IPS-18a (cell line): ENCODE data around the gene ADARB1.

ENCODE experiments used
- H3K27ac ChIP-seq: one replicate; pipeline ENCODE4 v1.5.1; 2013; ENCODE audit warnings: low read length
- H3K27me3 ChIP-seq: one replicate; pipeline ENCODE4 v1.6.1; 2013; ENCODE audit warnings: mild to moderate bottlenecking, low read length; ENCODE audit not compliant: control insufficient read depth, insufficient read depth
- H3K36me3 ChIP-seq: one replicate; pipeline ENCODE4 v1.6.1; 2013; ENCODE audit warnings: low read depth, low read length; ENCODE audit not compliant: control insufficient read depth
- H3K4me1 ChIP-seq: one replicate; pipeline ENCODE4 v1.6.1; 2013; ENCODE audit warnings: low read depth, low read length; ENCODE audit not compliant: control insufficient read depth
- H3K4me3 ChIP-seq: one replicate; pipeline ENCODE4 v1.5.1; 2013; ENCODE audit warnings: low read length
- H3K9ac ChIP-seq: one replicate; pipeline ENCODE4 v1.6.1; 2013; ENCODE audit warnings: mild to moderate bottlenecking, low read length, moderate library complexity
- H3K9me3 ChIP-seq: one replicate; pipeline ENCODE4 v1.6.1; 2013; ENCODE audit warnings: low read depth, low read length; ENCODE audit not compliant: control insufficient read depth

The ADARB1 gene

GRCh38 chr21:45164124-45164511 is 89.7 kb downstream of the ADARB1 start:
- H3K4me3 ChIP-seq: no peak overlapping the region
- H3K9me3 ChIP-seq: no peaks in the 10 kb centered on the region
- H3K27me3 ChIP-seq: no peaks in the 10 kb centered on the region
- H3K4me1 ChIP-seq: no peaks in the 10 kb centered on the region
- H3K9ac ChIP-seq: no peak overlapping the region
- H3K27ac ChIP-seq: no peak overlapping the region
- no peaks in the 10 kb centered on the region for H3K36me3 ChIP-seq

GRCh38 chr21:45164838-45165237 is 90.5 kb downstream of the ADARB1 start:
- no peaks in the 10 kb centered on the region for H3K9me3 ChIP-seq
- no peaks in the 10 kb centered on the region for H3K4me1 ChIP-seq
- no peak overlapping the region for H3K4me3 ChIP-seq
- H3K27me3 ChIP-seq: no peaks in the 10 kb centered on the region
- no peaks in the 10 kb centered on the region for H3K36me3 ChIP-seq
- no peak overlapping the region for H3K9ac ChIP-seq
- no peak overlapping the region for H3K27ac ChIP-seq

DNA sequence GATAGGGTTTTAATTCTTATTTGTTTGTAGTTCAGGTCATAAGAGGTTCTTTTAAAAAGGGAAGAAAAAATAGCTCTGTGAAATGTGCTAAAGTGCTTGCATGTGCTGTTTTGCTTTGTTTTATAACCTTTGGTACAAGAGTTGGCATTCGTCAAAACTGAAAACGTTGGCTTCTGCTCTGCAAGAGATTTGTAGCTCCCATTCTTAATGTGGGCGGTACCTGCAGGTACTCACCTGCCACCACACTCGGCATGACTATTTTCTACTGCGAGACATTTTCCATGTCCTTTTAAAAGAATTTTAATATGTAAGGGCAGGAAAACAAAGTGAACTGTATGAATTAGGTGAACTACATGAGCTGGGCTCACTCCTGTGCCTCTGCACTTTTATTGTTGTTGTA is 92.6 kb downstream of the ADARB1 start:
- no peak overlapping the region for H3K4me3 ChIP-seq
- H3K4me1 ChIP-seq: no peaks in the 10 kb centered on the region
- no peaks in the 10 kb centered on the region for H3K36me3 ChIP-seq
- no peak overlapping the region for H3K27ac ChIP-seq
- no peaks in the 10 kb centered on the region for H3K9me3 ChIP-seq
- H3K9ac ChIP-seq: no peak overlapping the region
- no peaks in the 10 kb centered on the region for H3K27me3 ChIP-seq

GRCh38 chr21:45167796-45168222 is 93.4 kb downstream of the ADARB1 start:
- Histone ChIP-seq H3K27ac (no peak overlapping the region), H3K4me1 (no peaks in the 10 kb centered on the region), H3K9me3 (no peaks in the 10 kb centered on the region), H3K36me3 (no peaks in the 10 kb centered on the region), H3K27me3 (no peaks in the 10 kb centered on the region), H3K9ac (no peak overlapping the region), H3K4me3 (no peak overlapping the region)

DNA sequence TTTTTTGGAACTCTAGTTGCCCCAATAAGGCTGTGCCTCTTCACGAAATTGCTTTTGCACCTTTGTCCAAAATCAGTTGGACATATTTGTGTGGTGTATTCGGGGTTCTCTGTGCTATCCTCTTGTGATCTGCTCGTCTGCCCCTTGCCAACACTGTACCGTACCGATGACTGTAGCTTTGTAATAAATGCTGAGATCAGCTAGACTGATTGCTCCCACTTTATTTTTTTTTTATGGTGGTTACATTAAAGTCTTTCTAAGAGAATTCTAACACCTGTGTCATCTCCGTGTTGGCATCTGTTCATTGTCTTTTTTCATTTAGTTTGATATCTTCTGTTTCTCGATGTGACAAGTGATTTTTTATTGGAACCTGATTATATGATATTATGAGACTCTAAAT is 94.1 kb downstream of the ADARB1 start:
- H3K9ac ChIP-seq: no peak overlapping the region
- H3K36me3 ChIP-seq: no peaks in the 10 kb centered on the region
- no peaks in the 10 kb centered on the region for H3K27me3 ChIP-seq
- no peak overlapping the region for H3K4me3 ChIP-seq
- H3K27ac ChIP-seq: no peak overlapping the region
- H3K4me1 ChIP-seq: no peaks in the 10 kb centered on the region
- no peaks in the 10 kb centered on the region for H3K9me3 ChIP-seq

- no peaks in the 10 kb centered on the region for H3K4me1 ChIP-seq
- H3K36me3 ChIP-seq: no peaks in the 10 kb centered on the region
- no peak overlapping the region for H3K27ac ChIP-seq
- H3K9ac ChIP-seq: no peak overlapping the region
- H3K27me3 ChIP-seq: no peaks in the 10 kb centered on the region
- no peaks in the 10 kb centered on the region for H3K9me3 ChIP-seq
- H3K4me3 ChIP-seq: no peak overlapping the region
Observed at GRCh38 chr21:45169001-45169400, 94.6 kb downstream of the ADARB1 start.

GRCh38 chr21:45169682-45170081 is 95.3 kb downstream of the ADARB1 start:
- H3K4me3 ChIP-seq: no peak overlapping the region
- no peak overlapping the region for H3K9ac ChIP-seq
- H3K27ac ChIP-seq: no peak overlapping the region
- H3K9me3 ChIP-seq: no peaks in the 10 kb centered on the region
- H3K27me3 ChIP-seq: no peaks in the 10 kb centered on the region
- no peaks in the 10 kb centered on the region for H3K4me1 ChIP-seq
- no peaks in the 10 kb centered on the region for H3K36me3 ChIP-seq

DNA sequence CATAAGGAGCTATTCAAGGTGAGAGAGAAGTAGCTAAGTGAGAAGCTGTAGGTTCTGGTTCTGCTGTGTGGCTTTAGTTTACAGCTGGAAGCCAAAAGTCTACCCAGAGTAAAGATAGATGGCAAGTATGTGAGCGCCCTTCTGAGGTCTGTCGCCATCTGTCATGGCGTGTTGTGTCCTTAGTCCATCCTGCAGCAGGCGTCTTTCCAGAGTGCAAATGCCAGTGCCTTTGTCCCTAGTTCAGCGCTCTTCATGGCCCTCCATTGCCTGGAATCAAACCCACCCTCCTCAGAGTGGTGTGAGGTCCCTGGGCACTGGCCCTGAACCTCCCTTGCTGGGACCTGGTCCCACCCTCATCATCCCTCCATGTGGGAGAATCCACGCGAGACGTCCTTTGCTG is 96.6 kb downstream of the ADARB1 start:
- no peak overlapping the region for H3K9ac ChIP-seq
- H3K36me3 ChIP-seq: no peaks in the 10 kb centered on the region
- no peak overlapping the region for H3K4me3 ChIP-seq
- H3K4me1 ChIP-seq: no peaks in the 10 kb centered on the region
- no peaks in the 10 kb centered on the region for H3K9me3 ChIP-seq
- H3K27ac ChIP-seq: no peak overlapping the region
- no peaks in the 10 kb centered on the region for H3K27me3 ChIP-seq

GRCh38 chr21:45172420-45172819 is 98.0 kb downstream of the ADARB1 start:
- H3K27ac ChIP-seq: no peak overlapping the region
- H3K4me3 ChIP-seq: no peak overlapping the region
- H3K9me3 ChIP-seq: no peaks in the 10 kb centered on the region
- H3K4me1 ChIP-seq: no peaks in the 10 kb centered on the region
- H3K36me3 ChIP-seq: no peaks in the 10 kb centered on the region
- no peaks in the 10 kb centered on the region for H3K27me3 ChIP-seq
- no peak overlapping the region for H3K9ac ChIP-seq

GRCh38 chr21:45175326-45176095 is 101.1 kb downstream of the ADARB1 start:
- Histone ChIP-seq H3K9ac (no peak overlapping the region), H3K4me3 (no peak overlapping the region), H3K36me3 (no peaks in the 10 kb centered on the region), H3K27me3 (no peaks in the 10 kb centered on the region), H3K9me3 (no peaks in the 10 kb centered on the region), H3K4me1 (no peaks in the 10 kb centered on the region), H3K27ac (no peak overlapping the region)

DNA sequence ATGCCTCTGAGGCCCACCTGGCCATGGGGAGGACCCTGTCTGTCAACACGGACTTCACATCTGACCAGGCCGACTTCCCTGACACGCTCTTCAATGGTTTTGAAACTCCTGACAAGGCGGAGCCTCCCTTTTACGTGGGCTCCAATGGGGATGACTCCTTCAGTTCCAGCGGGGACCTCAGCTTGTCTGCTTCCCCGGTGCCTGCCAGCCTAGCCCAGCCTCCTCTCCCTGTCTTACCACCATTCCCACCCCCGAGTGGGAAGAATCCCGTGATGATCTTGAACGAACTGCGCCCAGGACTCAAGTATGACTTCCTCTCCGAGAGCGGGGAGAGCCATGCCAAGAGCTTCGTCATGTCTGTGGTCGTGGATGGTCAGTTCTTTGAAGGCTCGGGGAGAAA is 101.8 kb downstream of the ADARB1 start:
- Histone ChIP-seq H3K9ac (no peak overlapping the region), H3K27me3 (no peaks in the 10 kb centered on the region), H3K4me3 (no peak overlapping the region), H3K27ac (no peak overlapping the region), H3K9me3 (no peaks in the 10 kb centered on the region), H3K4me1 (no peaks in the 10 kb centered on the region), H3K36me3 (no peaks in the 10 kb centered on the region)

- Histone ChIP-seq H3K4me3 (no peak overlapping the region), H3K36me3 (no peaks in the 10 kb centered on the region), H3K9me3 (no peaks in the 10 kb centered on the region), H3K27me3 (no peaks in the 10 kb centered on the region), H3K4me1 (no peaks in the 10 kb centered on the region), H3K27ac (no peak overlapping the region), H3K9ac (no peak overlapping the region)
Observed at GRCh38 chr21:45177039-45177438, 102.7 kb downstream of the ADARB1 start.
